OCI-LY3 (cell line): ENCODE measurements around the gene CCDC201.

Experiments used
- EZH2phosphoT487 ChIP-seq: fragments of 200-600 bp; shearing (Covaris generic); IDR thresholded peaks from 2 replicates; pipeline ENCODE4 v1.6.1; 2018; ENCODE audit warnings: antibody characterized with exemption, mixed run types, low read depth
- TF ChIP-seq, protein P1 (sequence below): fragments of 200-600, 300-600 bp; sonication (generic); IDR thresholded peaks from 2 replicates; pipeline ENCODE4 v1.5.1; 2014; ENCODE audit warnings: antibody characterized with exemption, low read length, low read depth

DNA sequence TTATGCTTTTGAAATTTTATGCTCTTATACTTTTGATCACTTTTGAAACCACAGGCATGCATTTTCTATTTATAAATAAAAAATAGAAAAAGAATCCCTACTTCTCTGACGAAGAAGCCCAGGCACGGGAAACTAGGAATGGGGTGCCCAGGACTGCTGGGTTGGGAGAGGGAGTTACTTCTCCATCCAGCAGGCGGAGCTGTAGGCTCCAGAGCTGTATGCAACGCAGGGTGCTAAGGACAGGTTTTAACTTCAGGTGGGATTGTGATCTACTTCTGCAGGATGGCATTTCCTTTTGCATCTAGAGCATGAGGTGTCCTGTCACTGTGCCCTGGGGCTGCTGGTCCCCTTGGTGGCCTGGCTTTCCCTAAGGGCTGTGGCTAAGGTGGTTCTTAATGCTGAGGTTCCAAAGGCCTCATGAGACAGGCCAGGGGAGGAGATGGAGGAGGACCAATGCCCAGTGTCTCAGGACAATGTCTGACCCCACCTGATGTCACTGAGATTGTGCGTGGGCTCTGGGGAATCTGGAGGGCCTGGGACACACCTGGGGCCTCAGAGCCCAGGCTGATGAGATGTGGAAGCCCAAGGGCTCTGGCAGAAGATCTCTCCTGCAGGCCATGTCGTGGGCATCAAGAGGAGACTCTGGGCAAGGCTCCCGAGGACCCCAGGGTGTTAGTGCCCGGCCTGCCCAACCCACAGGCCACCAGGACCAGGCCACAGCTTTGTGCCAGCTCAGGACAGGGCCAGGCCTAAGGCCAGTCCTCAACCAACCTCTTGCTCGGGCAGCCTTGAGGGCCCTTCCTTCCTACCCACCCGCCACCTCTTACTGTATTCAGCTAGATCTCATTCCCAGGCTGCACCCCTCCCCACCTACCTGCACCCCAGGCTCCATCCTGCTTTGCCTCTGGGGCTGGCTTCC lies 507 bp downstream of the CCDC201 start:
- TF ChIP-seq, protein P1, sequence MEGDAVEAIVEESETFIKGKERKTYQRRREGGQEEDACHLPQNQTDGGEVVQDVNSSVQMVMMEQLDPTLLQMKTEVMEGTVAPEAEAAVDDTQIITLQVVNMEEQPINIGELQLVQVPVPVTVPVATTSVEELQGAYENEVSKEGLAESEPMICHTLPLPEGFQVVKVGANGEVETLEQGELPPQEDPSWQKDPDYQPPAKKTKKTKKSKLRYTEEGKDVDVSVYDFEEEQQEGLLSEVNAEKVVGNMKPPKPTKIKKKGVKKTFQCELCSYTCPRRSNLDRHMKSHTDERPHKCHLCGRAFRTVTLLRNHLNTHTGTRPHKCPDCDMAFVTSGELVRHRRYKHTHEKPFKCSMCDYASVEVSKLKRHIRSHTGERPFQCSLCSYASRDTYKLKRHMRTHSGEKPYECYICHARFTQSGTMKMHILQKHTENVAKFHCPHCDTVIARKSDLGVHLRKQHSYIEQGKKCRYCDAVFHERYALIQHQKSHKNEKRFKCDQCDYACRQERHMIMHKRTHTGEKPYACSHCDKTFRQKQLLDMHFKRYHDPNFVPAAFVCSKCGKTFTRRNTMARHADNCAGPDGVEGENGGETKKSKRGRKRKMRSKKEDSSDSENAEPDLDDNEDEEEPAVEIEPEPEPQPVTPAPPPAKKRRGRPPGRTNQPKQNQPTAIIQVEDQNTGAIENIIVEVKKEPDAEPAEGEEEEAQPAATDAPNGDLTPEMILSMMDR: peak; percentile 57
- no peak for TF ChIP-seq EZH2phosphoT487
